ENCODE measurements around the gene LZTS2.

DNA sequence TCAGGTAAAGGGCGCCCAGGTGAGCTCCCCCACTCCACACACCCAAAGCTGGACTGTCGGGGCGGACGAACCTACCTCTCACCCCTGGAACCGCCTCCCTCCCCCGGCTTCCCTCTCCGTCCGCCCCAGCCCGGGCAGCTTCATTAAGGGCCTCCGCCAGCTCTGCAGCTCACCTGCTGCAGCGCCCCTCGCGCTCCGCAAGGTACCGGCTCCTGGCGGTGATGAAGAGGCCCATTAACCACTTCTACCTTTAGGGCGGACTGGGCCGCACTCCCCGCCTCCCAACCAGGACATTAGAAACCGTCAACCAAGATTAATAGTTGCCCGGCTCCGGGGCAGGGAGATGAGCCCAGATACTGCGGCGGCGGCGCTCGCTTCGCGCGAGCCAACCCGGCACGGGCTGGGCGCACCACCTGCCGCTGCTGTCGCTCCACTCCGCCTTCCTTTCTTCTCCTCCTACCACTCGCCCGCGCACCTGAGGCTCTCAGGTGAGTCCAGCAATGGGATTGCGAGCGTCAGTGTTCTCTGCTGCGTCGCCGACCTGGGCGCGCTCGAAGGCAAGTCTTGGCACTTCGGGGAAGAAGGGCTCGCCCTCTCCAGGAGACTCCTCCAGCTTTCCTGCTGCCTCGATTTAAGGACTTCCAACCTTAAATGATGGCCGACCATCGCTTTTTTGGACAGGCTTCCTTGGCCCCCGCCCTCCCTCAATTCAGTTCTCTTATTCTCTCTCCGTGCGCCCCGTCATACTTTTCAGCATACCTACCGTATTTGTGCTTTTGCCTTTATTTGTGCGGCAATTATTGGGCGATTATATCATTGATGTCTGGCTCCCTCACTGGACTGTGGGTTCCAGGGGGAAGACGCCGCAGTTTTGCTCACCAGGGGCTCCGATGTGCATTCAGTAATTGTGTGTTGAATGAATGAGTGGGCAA is 48.6 kb downstream of the LZTS2 start:
- TF ChIP-seq, protein P1, sequence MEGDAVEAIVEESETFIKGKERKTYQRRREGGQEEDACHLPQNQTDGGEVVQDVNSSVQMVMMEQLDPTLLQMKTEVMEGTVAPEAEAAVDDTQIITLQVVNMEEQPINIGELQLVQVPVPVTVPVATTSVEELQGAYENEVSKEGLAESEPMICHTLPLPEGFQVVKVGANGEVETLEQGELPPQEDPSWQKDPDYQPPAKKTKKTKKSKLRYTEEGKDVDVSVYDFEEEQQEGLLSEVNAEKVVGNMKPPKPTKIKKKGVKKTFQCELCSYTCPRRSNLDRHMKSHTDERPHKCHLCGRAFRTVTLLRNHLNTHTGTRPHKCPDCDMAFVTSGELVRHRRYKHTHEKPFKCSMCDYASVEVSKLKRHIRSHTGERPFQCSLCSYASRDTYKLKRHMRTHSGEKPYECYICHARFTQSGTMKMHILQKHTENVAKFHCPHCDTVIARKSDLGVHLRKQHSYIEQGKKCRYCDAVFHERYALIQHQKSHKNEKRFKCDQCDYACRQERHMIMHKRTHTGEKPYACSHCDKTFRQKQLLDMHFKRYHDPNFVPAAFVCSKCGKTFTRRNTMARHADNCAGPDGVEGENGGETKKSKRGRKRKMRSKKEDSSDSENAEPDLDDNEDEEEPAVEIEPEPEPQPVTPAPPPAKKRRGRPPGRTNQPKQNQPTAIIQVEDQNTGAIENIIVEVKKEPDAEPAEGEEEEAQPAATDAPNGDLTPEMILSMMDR (IDR thresholded peaks at IDR 0.05) = peak in 2 of 5 experiments; percentile 2 to 13
- TF ChIP-seq POLR2AphosphoS5 (IDR thresholded peaks at IDR 0.05) (no peak), POLR2A (IDR thresholded peaks at IDR 0.05) (no peak)
